B cell (primary cell): ENCODE measurements around the gene PSMG1.
"Not testable (repeated sequence)": the region's sequence is repeated elsewhere in the genome, so short reads cannot be mapped to it uniquely, and the experiment has no call there.

Experiments
- CTCF ChIP-seq: fragments of 200-600 bp; IDR thresholded peaks from one replicate; pipeline ENCODE4 v1.8.0; 2022; ENCODE audit warnings: antibody characterized with exemption, mild to moderate bottlenecking
- EZH2 ChIP-seq: IDR thresholded peaks from 2 replicates; pipeline ENCODE4 v1.6.1; 2012; ENCODE audit warnings: borderline replicate concordance, low read depth, mild to moderate bottlenecking, moderate library complexity, low read length; ENCODE audit not compliant: insufficient read depth, poor library complexity, severe bottlenecking

DNA sequence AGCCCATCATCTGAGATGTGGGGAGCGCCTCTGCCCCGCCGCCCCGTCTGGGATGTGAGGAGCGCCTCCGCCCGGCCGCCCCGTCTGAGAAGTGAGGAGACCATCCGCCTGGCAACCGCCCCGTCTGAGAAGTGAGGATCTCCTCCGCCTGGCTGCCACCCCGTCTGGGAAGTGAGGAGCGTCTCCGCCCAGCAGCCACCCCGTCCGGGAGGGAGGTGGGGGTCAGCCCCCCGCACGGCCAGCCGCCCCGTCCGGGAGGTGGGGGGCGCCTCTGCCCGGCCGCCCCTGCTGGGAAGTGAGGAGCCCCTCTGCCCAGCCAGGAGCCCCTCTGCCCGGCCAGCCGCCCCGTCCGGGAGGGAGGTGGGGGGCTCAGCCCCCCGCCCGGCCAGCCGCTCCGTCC lies 26.0 kb downstream of the PSMG1 start:
- not testable (repeated sequence) for TF ChIP-seq CTCF, EZH2
